ENCODE data around the gene BTBD10.

DNA sequence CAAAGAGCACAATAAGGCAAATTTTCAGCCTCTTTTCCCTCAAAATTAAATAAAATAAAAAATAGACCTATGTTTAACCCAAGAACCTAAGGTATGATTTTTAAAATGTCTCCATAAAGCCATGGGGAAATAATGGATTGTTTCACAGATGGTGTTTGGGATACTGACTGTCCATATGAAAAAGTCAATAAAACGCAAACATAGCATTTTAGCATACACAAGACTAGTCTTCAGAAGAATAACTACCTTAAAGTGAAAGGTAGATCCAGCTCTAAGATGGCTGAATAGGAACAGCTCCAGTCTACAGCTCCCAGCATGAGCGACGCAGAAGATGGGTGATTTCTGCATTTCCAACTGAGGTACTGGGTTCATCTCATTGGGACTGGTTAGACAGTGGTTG lies 16.7 kb upstream of the BTBD10 start:
- TF ChIP-seq, protein P1, sequence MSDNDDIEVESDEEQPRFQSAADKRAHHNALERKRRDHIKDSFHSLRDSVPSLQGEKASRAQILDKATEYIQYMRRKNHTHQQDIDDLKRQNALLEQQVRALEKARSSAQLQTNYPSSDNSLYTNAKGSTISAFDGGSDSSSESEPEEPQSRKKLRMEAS (IDR thresholded peaks at IDR 0.05), result no peak
- TF ChIP-seq TCF12 (IDR thresholded peaks at IDR 0.05; ENCODE audit: low read depth) (no peak), YY1 (IDR thresholded peaks at IDR 0.05; ENCODE audit: low read depth) (no peak), CEBPB (IDR thresholded peaks at IDR 0.05) (no peak), NFIC (IDR thresholded peaks at IDR 0.05) (no peak)
